OCI-M1 (cell line): ENCODE data around the gene KLK8.

Experiments used
- DNase-seq: peaks from one replicate; lab custom pipeline; 2025; lab: John Stamatoyannopoulos, UW

Gene KLK8, protein sequence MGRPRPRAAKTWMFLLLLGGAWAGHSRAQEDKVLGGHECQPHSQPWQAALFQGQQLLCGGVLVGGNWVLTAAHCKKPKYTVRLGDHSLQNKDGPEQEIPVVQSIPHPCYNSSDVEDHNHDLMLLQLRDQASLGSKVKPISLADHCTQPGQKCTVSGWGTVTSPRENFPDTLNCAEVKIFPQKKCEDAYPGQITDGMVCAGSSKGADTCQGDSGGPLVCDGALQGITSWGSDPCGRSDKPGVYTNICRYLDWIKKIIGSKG

DNA sequence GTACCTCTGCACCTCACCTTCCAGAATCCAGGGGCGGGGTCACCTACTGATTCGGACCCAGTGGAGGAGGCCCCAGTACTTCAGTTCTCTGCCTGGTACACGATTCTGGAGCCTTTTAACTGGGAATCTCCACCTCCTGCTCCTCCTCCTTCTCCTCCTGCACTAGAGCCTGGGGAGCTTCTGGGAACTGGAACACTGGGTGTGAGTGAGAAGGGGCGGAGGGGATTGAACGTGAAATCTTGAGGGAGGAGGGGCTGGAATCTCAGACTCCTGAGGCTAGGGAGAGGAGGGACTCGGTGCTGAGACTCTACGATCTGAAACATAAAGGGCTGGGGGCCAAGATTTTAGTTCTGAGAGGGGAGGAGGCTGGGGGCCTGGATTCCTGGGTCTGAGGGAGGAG is at the start of gene KLK8:
Gene KLK8, minus strand, starts transcription at position 90 of the 400 bp plus-strand sequence. CDS start 437 bp downstream, outside the sequence.
- no peak for DNase-seq

DNA sequence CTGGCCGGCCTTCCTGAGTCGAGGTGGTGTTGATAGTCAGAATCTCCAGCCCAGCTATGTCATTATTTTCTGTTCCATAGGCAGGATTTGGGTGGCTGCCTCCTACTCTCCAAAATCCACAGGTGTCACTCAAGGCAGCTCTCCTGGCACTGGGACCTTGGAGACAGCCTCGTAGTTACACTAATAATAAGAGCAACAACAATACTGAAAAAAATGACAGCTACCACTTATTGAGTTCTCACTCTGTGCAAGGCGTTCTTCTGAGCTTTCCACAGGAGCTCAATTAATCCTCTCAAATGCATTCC is 45.6 kb upstream of the KLK8 start:
- no peak for DNase-seq

DNA sequence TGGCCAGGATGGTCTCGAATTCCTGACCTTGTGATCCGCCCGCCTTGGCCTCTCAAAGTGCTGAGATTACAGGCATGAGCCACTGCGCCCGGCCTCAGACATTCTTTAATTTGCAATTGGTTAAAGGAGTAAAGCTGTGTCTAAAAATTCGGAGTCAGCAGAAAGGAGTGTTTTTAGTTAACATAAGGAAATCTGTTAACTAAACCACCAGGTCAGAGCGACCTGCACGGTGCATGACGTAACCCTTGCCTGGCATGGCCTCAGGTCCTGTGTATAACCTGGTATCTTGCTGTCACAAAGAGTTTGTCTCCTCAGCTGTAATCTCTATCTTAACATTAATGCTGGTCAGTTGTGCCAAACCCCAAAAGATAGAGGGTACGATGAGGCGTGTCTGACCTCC is 42.9 kb upstream of the KLK8 start:
- no peak for DNase-seq

DNA sequence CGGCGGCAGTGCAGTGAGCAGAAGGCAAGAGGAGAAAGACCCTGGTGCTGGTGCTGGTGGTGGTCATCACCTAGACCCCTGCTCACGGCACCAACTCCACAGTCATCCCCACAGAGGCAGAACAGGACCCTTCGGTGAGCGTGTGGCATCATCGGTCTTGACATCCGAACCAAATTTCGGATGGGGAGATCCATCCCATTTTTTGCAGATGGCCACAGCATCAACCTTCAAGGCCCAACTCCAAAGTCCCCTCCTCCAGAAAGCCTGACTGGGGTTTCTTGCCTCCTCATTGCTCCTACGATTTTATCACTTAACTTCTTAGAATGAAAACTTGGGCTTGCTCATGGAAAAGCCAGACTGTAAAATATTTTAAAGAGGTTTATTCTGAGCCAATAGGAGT is 42.1 kb upstream of the KLK8 start:
- no peak for DNase-seq

DNA sequence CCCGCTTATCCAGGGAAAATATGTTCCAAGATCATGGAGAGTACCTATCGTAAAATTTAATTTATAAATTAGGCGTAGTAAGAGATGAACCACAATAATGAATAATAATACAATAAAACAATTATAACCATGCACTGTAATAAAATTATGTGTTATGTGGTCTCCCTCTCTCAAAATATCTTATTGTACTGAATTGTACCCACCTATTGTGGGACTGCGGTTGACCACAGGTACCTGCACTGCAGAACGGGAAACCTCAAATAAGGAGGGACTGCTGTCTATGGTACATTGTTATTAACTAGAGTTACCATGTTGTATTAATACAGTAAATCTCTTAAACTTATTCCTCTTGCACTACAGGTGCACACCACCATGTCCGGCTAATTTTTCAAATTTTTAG is 38.7 kb upstream of the KLK8 start:
- no peak for DNase-seq

DNA sequence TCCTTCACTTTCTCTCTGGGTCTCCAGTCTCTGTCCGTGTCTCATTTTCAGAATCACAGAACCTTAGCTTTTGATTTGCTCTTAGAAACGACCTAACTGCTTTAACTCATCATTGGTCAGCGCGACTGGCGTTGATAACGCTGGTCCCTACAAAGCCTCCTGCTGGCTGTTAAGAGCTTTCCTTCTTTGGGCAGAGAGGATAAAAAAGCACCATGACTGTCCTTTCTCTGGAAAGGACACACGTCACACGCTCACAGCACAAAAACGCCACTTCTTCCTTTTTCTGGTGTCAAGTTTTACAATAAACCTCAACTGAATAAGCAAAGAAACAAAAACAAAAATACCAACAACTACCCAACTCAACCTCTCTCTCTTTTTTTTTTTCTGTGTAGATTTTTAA is 35.1 kb upstream of the KLK8 start:
- no peak for DNase-seq

DNA sequence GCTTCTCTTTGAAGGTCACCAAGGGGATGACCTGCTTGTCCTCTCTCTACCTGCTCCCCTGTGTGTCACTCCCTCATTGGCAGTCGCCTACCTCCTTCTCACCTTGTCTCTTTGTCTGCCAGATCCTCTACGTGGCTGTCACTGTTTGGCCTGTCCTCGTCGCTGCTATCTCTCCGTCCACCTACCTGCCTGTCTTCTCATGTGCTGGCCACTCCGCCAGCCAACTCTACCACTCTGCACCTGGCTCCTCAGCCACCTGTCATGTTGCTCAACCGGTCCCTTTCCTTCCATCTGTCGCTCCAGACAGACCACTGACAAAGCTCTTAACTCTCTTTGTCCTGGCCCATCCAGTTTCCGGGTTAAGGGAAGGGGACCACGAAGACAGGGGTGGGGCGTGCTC is 33.3 kb upstream of the KLK8 start, which contains the start of gene KLK12:
Gene KLK12, minus strand, starts transcription at position 299 of the 400 bp plus-strand sequence. CDS start 381 bp downstream, outside the sequence.
- no peak for DNase-seq

DNA sequence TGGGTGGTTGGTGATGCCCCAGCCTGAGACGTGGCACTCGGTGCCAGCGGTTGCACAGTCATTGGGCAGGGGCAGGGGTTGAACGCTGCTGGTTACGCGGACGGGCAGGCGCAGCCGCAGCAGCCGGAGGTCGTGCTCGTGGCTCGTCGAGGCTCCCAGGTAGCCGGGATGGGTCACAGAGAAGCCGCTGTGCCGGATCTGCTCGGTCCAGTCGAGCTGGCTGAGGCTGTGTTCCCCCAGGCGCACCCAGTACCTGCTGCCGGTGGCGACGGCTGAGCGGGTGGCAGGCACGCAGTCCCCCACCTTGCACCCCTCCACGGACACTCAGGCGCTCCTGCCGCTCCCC is 30.4 kb upstream of the KLK8 start:
- DNase-seq, result no peak

DNA sequence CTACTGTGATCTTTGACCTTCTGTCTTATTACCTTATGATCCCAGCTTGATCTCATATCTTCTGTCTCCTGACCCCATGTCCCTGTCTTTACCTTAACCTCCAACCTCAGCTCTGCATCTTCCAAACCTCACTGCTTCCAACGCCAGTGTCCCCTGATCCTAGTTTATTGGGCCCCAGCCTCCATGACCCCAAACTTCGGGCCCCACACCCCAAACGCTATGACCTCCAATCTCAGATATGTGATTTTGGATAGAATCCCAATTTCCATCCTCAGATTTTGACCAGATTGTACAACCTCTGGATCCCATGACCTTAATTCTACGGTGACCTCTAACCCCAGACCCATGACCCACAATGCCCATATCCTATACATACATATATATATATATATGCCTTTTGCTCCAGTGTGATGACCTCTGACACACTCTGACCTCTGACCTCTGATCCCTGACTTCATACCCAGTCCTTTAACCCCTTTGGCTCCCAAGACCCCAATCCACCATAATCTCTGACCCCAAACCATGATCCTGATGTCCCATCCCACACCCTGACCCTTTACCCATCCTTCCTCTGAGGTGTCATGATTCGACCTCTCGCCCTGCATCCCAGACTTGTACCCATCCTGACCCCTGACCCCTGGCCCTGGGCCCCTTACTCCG is 29.9 kb upstream of the KLK8 start:
- no peak for DNase-seq

DNA sequence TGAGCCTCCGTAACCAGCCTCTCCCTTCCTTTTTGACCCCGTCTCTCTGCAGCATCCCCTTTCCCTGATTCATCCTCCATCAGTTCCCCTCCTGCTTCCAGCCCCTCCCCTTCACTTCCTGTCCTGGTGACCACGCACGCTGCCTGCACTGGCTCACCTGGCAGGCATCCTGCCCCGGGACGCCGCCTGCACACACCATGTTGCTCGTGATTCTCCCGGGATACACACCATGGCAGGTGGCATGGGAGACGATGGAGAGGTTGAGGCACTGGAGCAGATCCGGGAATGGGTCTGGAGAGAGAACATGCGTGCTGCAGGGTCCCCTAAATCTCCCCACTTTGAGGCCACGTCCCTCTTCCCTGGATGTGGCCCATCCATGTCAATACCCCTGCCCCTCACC is 29.2 kb upstream of the KLK8 start:
- DNase-seq, result no peak

DNA sequence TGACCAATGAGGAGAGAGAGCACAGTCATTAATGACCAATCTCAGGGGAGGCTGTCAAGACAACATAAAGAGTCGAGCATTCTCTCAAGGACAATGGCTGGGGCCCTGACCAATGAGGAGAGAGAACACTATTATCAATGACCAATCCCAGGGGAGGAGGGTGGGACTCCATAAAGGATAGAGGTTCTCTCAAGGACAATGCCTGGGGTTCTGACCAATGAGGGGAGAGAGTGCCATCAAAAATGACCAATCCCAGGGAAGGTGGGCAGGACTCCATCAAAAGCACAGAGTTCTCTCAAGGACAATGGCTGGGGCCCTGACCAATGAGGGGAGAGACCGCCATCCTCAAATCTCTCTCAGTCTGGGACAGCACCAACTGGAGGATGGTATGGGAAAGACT is 28.3 kb upstream of the KLK8 start:
- no peak for DNase-seq

DNA sequence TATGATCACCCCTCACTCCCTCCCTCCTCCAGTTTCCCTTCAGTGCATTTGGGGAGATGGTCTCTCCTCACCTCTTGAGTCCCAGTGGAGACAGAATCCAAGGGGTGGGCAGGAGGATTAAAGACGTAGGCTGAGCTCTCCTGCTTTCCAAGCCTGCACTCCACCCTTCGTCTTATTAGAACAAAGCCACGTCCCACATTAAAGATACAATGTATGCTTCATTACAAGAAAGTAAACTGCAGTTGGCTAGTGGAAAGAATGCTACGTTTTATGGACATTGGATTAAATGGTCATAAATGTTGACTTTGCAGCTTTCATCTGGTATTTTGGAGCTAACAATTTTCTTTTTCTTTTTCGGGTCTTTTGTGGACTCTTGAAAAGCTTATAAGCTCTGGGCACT is 26.5 kb upstream of the KLK8 start:
- DNase-seq, result no peak

DNA sequence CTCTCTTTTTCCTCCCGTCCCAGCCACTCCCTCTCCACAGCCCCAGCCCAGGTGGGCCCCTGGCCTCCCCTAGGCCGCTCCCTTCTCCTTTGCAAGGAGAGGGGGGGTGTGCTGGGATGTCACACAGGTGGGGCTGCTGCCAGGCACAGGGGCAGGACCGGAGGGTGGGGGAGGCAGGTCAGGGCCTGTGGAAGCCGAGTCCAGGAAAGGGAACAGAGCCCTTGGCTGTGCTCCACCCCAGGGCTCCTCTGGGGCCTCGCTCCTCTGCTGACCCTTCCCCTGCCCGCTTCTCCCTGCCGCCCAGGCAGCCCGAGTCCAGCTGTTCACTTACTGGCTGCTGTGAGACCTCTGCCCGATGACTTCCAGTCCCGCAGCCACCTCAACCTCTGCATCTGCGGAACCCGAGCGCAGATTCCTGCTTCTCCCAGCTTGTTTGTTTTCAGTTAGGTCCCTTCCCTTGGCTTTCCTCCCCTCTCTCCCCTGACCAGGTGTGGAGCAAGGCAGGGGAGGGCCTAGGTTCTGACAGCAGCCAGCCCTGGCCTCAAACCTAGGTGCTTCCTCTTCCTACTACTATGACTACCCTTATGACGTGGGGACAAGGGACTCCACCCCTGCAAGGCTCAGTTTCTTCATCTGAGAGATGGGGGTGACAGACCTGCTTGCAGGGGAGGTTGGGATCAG is 25.9 kb upstream of the KLK8 start:
- no peak for DNase-seq

DNA sequence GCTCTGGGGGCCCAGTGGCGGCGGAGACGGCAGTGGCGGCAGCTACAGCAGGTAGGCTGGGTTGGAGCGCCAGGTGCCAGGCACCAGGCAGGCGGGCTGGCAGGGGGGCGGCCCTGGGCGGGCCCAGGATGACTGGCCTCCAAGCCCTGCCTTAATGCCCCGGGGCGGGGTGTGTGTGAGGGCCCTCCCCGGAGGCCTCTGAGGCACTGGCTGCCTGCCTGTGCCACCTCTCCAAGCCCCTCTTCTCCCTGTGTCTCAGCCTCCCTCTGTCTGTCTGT is 25.1 kb upstream of the KLK8 start, which contains the start of gene KLK11:
Gene KLK11, minus strand, starts transcription at position 63 of the 278 bp plus-strand sequence. CDS start 985 bp downstream, outside the sequence.
- no peak for DNase-seq

DNA sequence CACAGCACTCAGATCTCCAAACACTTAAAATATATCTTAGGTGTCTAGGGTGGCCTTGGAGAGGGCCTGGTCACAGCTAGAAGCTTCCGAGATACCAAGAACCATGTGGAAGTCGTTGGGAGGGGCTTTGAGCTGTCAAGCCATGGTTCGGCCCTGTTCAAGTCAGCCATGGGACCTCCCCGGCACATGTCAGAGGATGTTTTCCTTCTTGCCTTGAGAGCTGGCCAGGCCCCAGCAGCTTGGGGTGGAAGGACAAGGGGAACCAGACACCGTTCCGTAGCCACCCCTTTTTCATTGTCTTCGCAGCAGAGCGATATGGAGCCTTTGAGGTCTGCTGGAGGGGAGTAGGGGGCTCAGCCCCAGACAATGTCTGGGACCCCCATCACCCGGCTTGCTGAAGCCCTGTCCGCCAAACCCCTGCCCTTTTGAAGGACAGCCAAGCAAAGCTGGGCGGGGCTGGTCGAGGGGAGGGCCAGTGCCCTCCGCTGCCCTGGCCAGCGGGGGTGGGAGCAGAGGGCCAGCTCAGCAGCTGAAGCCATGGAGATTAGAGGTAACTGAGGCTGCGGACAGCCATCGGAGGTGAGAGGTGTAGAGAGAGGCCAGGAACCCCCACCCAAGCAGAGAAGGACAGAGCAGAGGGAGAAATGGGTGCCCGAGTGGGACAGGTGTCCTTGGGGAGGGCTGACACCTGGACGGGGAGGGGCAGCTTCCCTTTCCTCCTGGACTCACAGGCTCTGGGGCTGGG is 24.6 kb upstream of the KLK8 start:
- no peak for DNase-seq

DNA sequence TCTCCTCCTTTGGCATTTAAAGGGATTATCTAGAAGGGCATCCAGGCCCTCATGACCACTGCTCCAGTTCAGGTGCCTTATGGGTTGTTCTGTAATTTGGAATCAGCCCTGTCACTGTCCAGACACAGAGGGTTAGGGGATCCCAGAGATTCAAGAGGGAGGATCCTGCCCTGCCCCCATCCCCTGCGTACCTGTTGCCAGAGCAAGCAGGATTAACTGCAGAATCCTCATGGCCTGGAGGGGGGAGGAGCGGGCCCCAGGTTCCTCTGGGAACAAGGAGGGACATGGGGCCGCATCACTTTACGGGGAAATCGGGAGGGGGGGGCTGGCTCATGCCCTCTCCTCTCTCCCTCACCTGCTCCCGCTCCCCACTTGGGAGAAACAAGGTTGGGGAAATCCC is 24.0 kb upstream of the KLK8 start:
- no peak for DNase-seq

DNA sequence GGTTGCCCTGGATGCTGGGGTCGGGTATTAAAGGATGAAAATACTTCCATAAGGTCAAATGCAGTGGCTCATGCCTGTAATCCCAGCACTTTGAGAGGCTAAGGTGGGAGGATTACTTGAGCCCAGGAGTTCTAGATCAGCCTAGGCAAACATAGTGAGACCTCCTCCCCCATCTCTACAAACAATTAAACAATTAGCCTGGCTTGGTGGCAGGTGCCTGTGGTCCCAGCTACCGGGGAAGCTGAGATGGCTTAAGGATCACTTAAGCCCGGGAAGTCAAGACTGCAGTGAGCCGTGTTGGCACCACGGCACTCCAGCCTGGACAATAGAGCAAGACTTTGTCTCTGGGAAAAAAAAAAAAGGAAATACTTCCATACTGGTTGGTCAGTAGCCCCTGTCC is 23.5 kb upstream of the KLK8 start:
- no peak for DNase-seq

DNA sequence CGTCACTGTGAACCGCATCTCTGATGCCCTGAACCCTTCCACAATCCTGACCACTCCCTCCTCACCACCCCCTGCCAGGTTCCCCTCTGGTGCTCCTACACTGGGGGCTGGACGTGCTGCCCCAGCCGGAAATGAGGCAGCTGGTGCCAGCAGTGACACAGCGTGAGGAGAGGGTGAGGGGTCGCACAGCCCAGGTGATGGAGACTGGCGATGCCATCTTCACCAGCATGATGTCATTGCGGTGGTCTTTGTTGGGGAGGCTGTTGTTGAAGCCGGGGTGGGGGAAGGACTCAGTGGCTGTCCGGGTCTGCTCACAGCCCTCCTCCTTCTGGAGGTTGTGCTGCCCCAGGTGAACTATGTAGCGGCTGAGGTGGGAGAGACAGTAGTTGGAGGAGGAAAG is 22.5 kb upstream of the KLK8 start:
- DNase-seq, result no peak

DNA sequence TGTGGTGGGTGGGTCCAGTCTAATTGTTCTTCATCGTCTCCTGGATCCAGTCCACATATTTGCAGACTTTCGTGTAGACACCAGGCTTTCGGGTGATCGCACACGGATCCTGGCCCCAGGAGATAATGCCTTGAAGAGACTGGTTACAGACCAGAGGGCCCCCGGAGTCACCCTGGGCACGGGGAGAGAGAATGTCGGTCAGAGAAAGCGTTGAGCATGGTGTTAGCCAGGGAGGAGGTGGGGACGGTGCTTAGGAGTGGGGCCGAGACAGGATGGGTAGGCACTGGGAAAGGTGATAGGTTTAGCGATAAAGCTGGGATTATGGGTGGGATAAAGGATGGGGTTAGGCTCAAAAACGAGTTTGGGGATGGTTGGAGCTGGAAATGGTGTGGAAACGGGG is 21.1 kb upstream of the KLK8 start:
- no peak for DNase-seq

DNA sequence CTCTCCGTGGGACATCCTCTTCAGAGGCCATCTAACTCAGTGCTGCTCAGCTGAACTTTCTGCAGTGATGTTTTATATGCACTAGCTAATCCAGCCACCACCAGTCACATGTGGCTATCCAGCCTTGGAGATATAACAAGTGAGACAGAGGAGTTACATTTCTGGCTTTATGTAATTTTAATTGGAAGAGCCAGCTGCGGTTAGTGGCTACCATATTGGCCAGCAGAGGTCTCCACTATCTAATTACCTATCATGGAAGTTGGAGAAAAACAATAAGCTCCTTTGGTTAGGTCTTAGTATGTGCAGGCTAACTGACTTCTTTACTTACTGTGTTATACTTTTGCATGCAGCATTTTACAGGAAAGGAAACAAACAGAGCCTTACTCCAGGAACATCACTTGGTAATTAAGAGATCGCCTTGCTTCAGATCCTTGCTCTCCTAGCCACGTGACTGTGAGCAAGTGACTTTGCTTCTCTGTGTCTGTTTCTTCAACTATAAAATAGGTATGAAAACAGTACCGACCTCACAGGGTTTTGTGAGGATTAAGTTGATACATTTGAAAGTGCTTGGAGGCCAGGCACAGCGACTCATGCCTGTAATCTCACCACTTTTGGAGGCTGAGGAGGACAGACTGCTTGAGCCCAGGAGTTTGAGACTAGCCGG is 19.7 kb upstream of the KLK8 start:
- peak; percentile 84 for DNase-seq

DNA sequence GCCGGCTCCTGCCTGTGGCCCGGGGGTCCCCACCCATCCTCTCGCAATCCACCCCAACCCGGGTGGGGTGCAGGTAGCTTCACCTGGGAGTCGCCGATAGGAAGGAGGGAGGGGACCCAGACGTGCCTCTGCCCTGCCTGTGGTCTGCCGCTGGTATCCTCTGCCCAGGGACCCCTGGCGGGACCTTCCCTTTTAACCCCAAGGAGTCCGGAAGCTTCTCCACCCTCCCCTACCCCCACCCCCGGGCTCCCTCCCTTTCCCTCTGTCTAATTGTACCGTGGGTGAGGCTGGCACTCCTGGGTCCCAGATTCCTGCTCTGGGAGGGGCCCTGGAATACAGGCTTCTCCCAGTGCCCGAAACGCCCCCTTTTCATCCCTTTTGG is 18.1 kb upstream of the KLK8 start, which contains the start of gene KLK10:
Gene KLK10, minus strand, starts transcription at position 166 of the 382 bp plus-strand sequence. CDS start 579 bp downstream, outside the sequence.
- no peak for DNase-seq
